Breast epithelium (tissue), 4 donors: ENCODE results near the gene EVL. TPM values are rescaled to one million over a fixed set of nuclear protein-coding genes. Genes with fewer than 3 reads are reported as not detected.
"Not testable (repeated sequence)": the region's sequence is repeated elsewhere in the genome, so short reads cannot be mapped to it uniquely, and the experiment has no call there.

Experiments used
- DNase-seq, 2 donors: peaks; one replicate each; pipeline ENCODE4 v3.0.0-alpha.2; 2019; ENCODE audit warnings: low spot score in 2 of 2
- H3K27ac ChIP-seq, 2 donors: fragments of 200-600 bp; sonication (generic) in 1 of 2; one replicate each; pipeline ENCODE4 v1.5.1; 2016 to 2019; ENCODE audit warnings: mild to moderate bottlenecking in 1 of 2
- H3K27me3 ChIP-seq, 2 donors: fragments of 200-600 bp; sonication (generic) in 1 of 2; one replicate each; pipeline versions ENCODE4 v1.5.1 to v1.6.0; 2017 to 2019; ENCODE audit warnings: control low read depth in 1 of 2, mild to moderate bottlenecking in 1 of 2
- H3K36me3 ChIP-seq: fragments of 200-600 bp; one replicate; pipeline ENCODE4 v1.5.1; 2019
- H3K4me1 ChIP-seq, 2 donors: fragments of 200-600 bp; sonication (generic); one replicate each; pipeline ENCODE4 v1.5.1; 2016 to 2019; ENCODE audit warnings: control low read depth in 1 of 2
- H3K4me3 ChIP-seq, 3 donors: fragments of 200-600 bp; sonication (generic); 1 replicate in 2 of 3; 2 replicates in 1 of 3; pipeline ENCODE4 v1.5.1; 2016 to 2019; ENCODE audit warnings: mild to moderate bottlenecking in 3 of 3, moderate library complexity in 2 of 3
- H3K9me3 ChIP-seq, 2 donors: fragments of 200-600 bp; sonication (generic) in 1 of 2; one replicate each; pipeline ENCODE4 v1.5.1; 2016 to 2019; ENCODE audit warnings: control low read depth in 1 of 2
- POLR2A ChIP-seq: fragments of 450-650 bp; IDR thresholded peaks from one replicate; pipeline ENCODE4 v1.6.1; 2016; ENCODE audit warnings: antibody characterized with exemption, mild to moderate bottlenecking, moderate library complexity
- POLR2AphosphoS5 ChIP-seq, 3 donors: sonication (generic); formaldehyde crosslinking; IDR thresholded peaks; one replicate each; pipeline ENCODE4 v1.6.1; 2017; ENCODE audit warnings: antibody characterized with exemption in 3 of 3
- intact Hi-C: fragments of 100-400 bp; cut with DNase I; formaldehyde crosslinking; loops from one replicate; pipeline ENCODE4 v1.15.1; 2023; ENCODE audit warnings: low total_unique reads
- total RNA-seq, 3 donors: library from RNA; depleted of rRNA; stranded (reverse); fragments of >200 nt; gene quantifications; one replicate each; pipeline ENCODE4 v1.1.0, GENCODE V29; 2016
- TF ChIP-seq, protein P1 (sequence below), 3 donors: fragments of 450-650 bp; IDR thresholded peaks; one replicate each; pipeline ENCODE4 v1.5.1; 2016 to 2017; ENCODE audit warnings: antibody characterized with exemption in 3 of 3, mild to moderate bottlenecking in 3 of 3, moderate library complexity in 3 of 3

EVL gene
- total RNA-seq, 3 donors from 2014 or later: 50.7 to 116 (median 107) TPM

DNA sequence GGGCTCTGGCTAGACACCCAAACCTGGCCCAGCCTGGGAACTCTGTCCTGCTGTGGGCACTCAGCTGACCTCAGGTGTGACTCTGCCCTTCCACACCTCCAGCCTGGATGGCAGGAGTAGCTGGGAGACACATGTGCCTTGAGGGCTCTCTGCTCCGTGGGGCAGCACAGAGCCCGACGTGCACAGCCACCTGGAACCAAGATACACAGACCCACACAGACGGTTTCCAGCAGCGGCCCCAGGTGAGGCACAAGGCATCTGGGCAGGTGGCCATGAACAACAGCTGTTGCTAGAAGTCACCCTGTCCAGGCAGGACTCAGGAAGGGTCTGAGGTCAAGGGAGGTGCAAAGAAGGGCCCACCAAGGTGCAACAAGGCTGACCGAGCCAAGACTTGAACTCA, 88.3 kb downstream of the EVL start:
- peak overlapping the region in 1 of 2 donors; percentile 43 for H3K27ac ChIP-seq
- H3K36me3 ChIP-seq: no peaks in the 10 kb centered on the region
- H3K4me1 ChIP-seq: peaks cover 4 to 33% of the 10 kb centered on the region in 2 donors
- no peaks in the 10 kb centered on the region for H3K27me3 ChIP-seq
- no peak overlapping the region for H3K4me3 ChIP-seq
- intact Hi-C loops: no loop called here
- TF ChIP-seq POLR2A: no peak
- TF ChIP-seq POLR2AphosphoS5 (IDR thresholded peaks at IDR 0.05): no peak
- TF ChIP-seq, protein P1, sequence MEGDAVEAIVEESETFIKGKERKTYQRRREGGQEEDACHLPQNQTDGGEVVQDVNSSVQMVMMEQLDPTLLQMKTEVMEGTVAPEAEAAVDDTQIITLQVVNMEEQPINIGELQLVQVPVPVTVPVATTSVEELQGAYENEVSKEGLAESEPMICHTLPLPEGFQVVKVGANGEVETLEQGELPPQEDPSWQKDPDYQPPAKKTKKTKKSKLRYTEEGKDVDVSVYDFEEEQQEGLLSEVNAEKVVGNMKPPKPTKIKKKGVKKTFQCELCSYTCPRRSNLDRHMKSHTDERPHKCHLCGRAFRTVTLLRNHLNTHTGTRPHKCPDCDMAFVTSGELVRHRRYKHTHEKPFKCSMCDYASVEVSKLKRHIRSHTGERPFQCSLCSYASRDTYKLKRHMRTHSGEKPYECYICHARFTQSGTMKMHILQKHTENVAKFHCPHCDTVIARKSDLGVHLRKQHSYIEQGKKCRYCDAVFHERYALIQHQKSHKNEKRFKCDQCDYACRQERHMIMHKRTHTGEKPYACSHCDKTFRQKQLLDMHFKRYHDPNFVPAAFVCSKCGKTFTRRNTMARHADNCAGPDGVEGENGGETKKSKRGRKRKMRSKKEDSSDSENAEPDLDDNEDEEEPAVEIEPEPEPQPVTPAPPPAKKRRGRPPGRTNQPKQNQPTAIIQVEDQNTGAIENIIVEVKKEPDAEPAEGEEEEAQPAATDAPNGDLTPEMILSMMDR (IDR thresholded peaks at IDR 0.05): no peak
- H3K9me3 ChIP-seq: peaks cover 0 to 7% of the 10 kb centered on the region in 2 donors
- no peak for DNase-seq

DNA sequence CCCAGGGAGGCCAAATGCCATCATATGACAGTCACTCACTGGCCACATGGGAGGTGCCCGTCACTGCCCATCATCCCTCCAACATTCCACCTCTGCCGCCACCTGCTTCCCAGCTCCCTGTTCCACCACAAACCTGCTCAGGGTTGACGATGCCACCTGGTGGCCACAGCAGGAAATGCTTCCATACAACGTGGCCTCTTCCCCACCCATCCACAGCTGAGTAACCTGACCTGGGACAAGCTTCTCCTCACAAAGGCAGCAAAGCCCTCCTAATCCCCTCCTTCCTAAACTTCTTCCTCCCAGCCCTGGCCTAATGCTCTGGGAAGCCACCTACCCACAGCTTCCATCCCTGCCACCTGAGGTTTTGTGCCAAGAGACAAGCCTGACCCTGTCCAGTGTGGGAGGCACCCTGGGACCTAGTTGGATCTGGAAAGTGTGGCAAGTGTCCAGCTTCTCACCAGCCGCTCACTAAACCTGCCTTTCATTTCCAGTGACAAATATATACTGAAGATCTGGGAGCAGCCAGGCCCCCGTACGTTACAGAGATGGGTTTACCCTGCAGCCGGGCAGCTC, 89.9 kb downstream of the EVL start:
- no peaks in the 10 kb centered on the region for H3K36me3 ChIP-seq
- H3K27ac ChIP-seq: peak overlapping the region; percentile 75 to 79
- H3K4me1 ChIP-seq: peaks cover 0 to 24% of the 10 kb centered on the region in 2 donors
- H3K9me3 ChIP-seq: peaks cover 0 to 7% of the 10 kb centered on the region in 2 donors
- DNase-seq: peak in 1 of 2 donors; percentile 49
- intact Hi-C loops: no loop called here
- peaks cover 0 to 3% of the 10 kb centered on the region in 2 donors for H3K27me3 ChIP-seq
- H3K4me3 ChIP-seq: peak overlapping the region in 1 of 3 donors; percentile 32
- TF ChIP-seq, protein P1 (IDR thresholded peaks at IDR 0.05): peak; percentile 32 to 62 (median 43)
- no peak for TF ChIP-seq POLR2AphosphoS5 (IDR thresholded peaks at IDR 0.05)

DNA sequence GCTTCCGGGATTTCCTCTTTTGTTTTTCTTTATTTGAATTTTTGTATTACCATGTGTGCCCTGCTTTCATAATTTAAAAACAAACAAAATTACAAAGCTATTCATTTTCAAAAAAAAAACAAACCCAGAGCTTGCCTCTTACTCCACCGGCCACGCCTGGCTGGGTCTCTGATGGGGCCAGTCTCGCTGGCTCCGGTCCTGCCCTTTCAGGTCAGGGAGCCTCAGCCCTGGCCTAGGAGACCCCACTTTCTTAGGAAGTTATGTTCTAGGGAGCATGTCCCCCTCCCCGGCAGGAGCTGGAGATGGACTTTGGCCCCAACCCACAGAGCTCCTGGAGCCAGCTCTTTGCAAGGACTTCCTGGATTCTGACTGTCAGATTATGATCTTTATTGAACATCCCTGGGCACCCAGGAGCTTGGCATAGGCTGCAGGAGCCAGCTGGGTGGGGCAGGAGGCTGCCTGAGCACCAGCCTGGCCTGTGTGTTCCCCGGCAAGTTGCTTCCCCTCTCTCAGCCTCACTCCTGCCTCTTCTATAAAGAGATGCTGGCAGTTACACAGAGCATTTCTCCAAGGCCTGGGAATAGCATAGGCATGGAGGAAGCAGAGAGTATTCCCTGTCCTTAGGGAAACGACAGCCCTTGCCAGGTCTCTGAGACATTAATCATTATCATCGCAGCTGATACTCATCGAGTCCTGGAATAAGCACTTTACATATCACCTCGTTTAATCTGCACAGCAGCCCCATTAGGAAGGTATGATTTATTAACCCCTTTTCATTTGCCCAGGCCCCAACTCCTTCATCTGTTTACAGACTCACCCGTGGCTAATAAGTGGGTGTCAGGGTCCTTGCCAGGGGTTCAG, 90.8 kb downstream of the EVL start:
- peak; percentile 60 to 69 for DNase-seq
- Histone ChIP-seq H3K36me3 (no peaks in the 10 kb centered on the region), H3K4me1 (peaks cover 0 to 16% of the 10 kb centered on the region in 2 donors), H3K4me3 (peak overlapping the region in 2 of 3 donors; percentile 16 to 32), H3K9me3 (peaks cover 0 to 7% of the 10 kb centered on the region in 2 donors), H3K27ac (peak overlapping the region; percentile 75 to 79), H3K27me3 (peaks cover 0 to 3% of the 10 kb centered on the region in 2 donors)
- no peak for TF ChIP-seq POLR2AphosphoS5 (IDR thresholded peaks at IDR 0.05)
- TF ChIP-seq POLR2A: no peak
- TF ChIP-seq, protein P1 (IDR thresholded peaks at IDR 0.05): no peak
- intact Hi-C loops: no loop called here

DNA sequence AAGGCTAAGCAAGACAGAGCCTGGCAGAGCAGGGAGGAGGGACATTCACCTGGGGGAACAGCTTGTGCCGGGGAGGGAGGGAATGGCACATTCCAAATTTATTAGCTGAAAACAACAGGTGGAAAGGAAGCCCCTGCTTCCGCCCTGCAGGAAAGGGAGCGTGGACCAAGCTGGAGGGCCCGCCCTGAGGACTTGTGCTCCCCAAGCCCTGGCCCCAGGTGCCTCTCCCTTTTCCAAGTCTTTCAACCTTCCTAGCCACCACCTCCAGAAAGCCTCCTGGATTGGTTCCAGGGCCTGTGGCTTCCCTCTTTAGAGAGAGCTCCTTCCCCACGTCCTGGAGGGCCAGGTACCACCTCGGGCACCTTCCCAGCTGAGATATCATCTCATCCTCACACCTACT, 91.6 kb downstream of the EVL start:
- no peak for DNase-seq
- Histone ChIP-seq H3K9me3 (peaks cover 0 to 7% of the 10 kb centered on the region in 2 donors), H3K4me3 (peak overlapping the region in 1 of 3 donors; percentile 16), H3K4me1 (peaks cover 0 to 9% of the 10 kb centered on the region in 2 donors), H3K36me3 (no peaks in the 10 kb centered on the region), H3K27me3 (peaks cover 0 to 3% of the 10 kb centered on the region in 2 donors), H3K27ac (peak overlapping the region; percentile 75 to 79)
- TF ChIP-seq, protein P1 (IDR thresholded peaks at IDR 0.05): no peak
- no peak for TF ChIP-seq POLR2A
- TF ChIP-seq POLR2AphosphoS5 (IDR thresholded peaks at IDR 0.05): no peak
- intact Hi-C loops: no loop called here

DNA sequence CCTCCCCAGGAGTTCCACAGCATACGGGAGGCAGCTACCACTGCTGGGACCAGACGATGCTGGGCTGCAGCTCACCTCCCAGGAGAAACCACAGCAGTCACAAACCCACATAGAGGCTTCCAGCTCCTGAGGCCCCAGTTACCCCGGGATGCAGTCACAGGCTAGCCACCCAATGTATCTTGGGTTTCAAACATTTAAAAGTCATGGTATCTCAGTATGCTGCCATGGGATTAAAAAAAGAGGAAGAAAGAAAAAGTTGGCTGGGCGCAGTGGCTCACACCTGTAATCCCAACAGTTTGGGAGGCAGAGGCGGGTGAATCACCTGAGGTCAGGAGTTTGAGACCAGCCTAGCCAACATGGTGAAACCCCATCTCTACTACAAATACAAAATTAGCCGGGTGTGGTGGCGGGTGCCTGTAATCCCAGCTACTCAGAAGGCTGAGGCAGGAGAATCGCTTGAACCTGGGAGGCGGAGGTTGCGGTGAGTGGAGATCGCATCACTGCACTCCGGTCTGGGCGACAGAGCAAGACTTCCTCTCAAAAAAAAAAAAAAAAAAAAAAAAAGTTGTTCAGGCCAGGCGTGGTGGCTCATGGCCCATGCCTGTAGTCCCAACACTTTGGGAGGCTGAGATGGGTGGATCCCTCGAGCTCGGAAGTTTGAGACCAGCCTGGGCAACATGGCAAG, 92.5 kb downstream of the EVL start:
- peak overlapping the region in 1 of 2 donors; percentile 75 for H3K27ac ChIP-seq
- intact Hi-C loops, DNase-seq, H3K4me3 ChIP-seq, H3K27me3 ChIP-seq, H3K9me3 ChIP-seq, H3K36me3 ChIP-seq, H3K4me1 ChIP-seq: not testable (repeated sequence)
